ENCODE measurements around the gene CTNNA3. TPM values are rescaled to one million over a fixed set of nuclear protein-coding genes. Genes with fewer than 3 reads are reported as not detected.
"Not testable (repeated sequence)": the region's sequence is repeated elsewhere in the genome, so short reads cannot be mapped to it uniquely, and the experiment has no call there.

Gene CTNNA3
- total RNA-seq, 4 donors from 2014 or later: 0.68 to 75.2 (median 1.4) TPM

GRCh38 chr10:67723601-67724000, 27.6 kb upstream of the CTNNA3 start:
- Histone ChIP-seq H3K27ac (no peak overlapping the region), H3K27me3 (no peaks in the 10 kb centered on the region), H3K4me1 (no peaks in the 10 kb centered on the region), H3K4me3 (no peak overlapping the region), H3K36me3 (no peaks in the 10 kb centered on the region), H3K9me3 (no peaks in the 10 kb centered on the region)
- intact Hi-C loops (cut with DNase I; ENCODE audit: low total_unique reads): loop anchor here (5.0 kb wide), 1 partner anchor 1251 kb away; no protein-coding TSS in a partner anchor
- in situ Hi-C loops (cut with MboI; ENCODE audit: low pct_ligation_motif_present in 1 of 4, low pct_unique_long_range_greater_than_20kb in 1 of 4, low sequenced_read_pairs in 3 of 4): no loop called here
- no peak for TF ChIP-seq EP300 (IDR thresholded peaks at IDR 0.05; ENCODE audit: low read depth)
- TF ChIP-seq POLR2A (IDR thresholded peaks at IDR 0.05): no peak
- TF ChIP-seq CTCF (IDR thresholded peaks at IDR 0.05): no peak
- no peak for TF ChIP-seq POLR2AphosphoS5 (IDR thresholded peaks at IDR 0.05)
- 85 to 89% methylated on average over 4 to 6 of the region's 6 CpGs for WGBS, 2 donors (ENCODE audit: low coverage in 1 of 2)
- DNase-seq: no peak

GRCh38 chr10:67722113-67722512, 26.1 kb upstream of the CTNNA3 start:
- Histone ChIP-seq H3K4me1 (no peaks in the 10 kb centered on the region), H3K36me3 (no peaks in the 10 kb centered on the region), H3K4me3 (no peak overlapping the region), H3K9me3 (no peaks in the 10 kb centered on the region), H3K27me3 (no peaks in the 10 kb centered on the region), H3K27ac (no peak overlapping the region)
- in situ Hi-C loops (cut with MboI; ENCODE audit: low pct_ligation_motif_present in 1 of 4, low pct_unique_long_range_greater_than_20kb in 1 of 4, low sequenced_read_pairs in 3 of 4) (no loop called here), intact Hi-C loops (cut with DNase I; ENCODE audit: low total_unique reads) (loop anchor here (5.0 kb wide), 1 partner anchor 1250 kb away; no protein-coding TSS in a partner anchor)
- no peak for TF ChIP-seq POLR2A (IDR thresholded peaks at IDR 0.05)
- TF ChIP-seq EP300 (IDR thresholded peaks at IDR 0.05; ENCODE audit: low read depth): no peak
- no peak for TF ChIP-seq CTCF (IDR thresholded peaks at IDR 0.05)
- DNase-seq: no peak

- H3K36me3 ChIP-seq; intact Hi-C loops (cut with DNase I; ENCODE audit: low total_unique reads); H3K9me3 ChIP-seq; DNase-seq; H3K27me3 ChIP-seq; in situ Hi-C loops (cut with MboI; ENCODE audit: low pct_ligation_motif_present in 1 of 4, low pct_unique_long_range_greater_than_20kb in 1 of 4, low sequenced_read_pairs in 3 of 4); H3K4me3 ChIP-seq; H3K4me1 ChIP-seq; H3K27ac ChIP-seq: not testable (repeated sequence)
- 75 to 93% methylated on average over 1 to 4 of the region's 4 CpGs for WGBS, 2 donors (ENCODE audit: low coverage in 1 of 2)
Observed at GRCh38 chr10:67716455-67716854, 20.5 kb upstream of the CTNNA3 start.

- Histone ChIP-seq H3K4me1 (no peaks in the 10 kb centered on the region), H3K4me3 (no peak overlapping the region), H3K27ac (no peak overlapping the region), H3K27me3 (peaks cover 3% of the 10 kb centered on the region), H3K9me3 (no peaks in the 10 kb centered on the region), H3K36me3 (no peaks in the 10 kb centered on the region)
- in situ Hi-C loops (cut with MboI; ENCODE audit: low pct_ligation_motif_present in 1 of 4, low pct_unique_long_range_greater_than_20kb in 1 of 4, low sequenced_read_pairs in 3 of 4) (no loop called here), intact Hi-C loops (cut with DNase I; ENCODE audit: low total_unique reads) (loop anchor here (5.0 kb wide), 1 partner anchor 66 kb away; no protein-coding TSS in a partner anchor)
- TF ChIP-seq EP300 (IDR thresholded peaks at IDR 0.05; ENCODE audit: low read depth) (no peak), POLR2AphosphoS5 (IDR thresholded peaks at IDR 0.05) (no peak), POLR2A (IDR thresholded peaks at IDR 0.05) (no peak), CTCF (IDR thresholded peaks at IDR 0.05) (no peak)
- DNase-seq: no peak
- 70% methylated on average over 1 of the region's 1 CpG; no CpG with 5 or more reads in 1 of the 2 donors for WGBS, 2 donors (ENCODE audit: low coverage in 1 of 2)
Observed at GRCh38 chr10:67705921-67706320, 9.9 kb upstream of the CTNNA3 start.

- H3K27me3 ChIP-seq; intact Hi-C loops (cut with DNase I; ENCODE audit: low total_unique reads); H3K9me3 ChIP-seq; H3K4me3 ChIP-seq; H3K27ac ChIP-seq; DNase-seq; H3K36me3 ChIP-seq: not testable (repeated sequence)
- peaks cover 0 to 16% (median 2%) of the 10 kb centered on the region in 4 donors for H3K4me1 ChIP-seq
- in situ Hi-C loops (cut with MboI; ENCODE audit: low pct_ligation_motif_present in 1 of 4, low pct_unique_long_range_greater_than_20kb in 1 of 4, low sequenced_read_pairs in 3 of 4): loop anchor here in 3 of 4 donors (5.0 kb wide), 2 partner anchors 73 to 83 kb away; no protein-coding TSS in a partner anchor
- 88 to 96% methylated on average over 4 to 23 of the region's 23 CpGs for WGBS, 2 donors (ENCODE audit: low coverage in 1 of 2)
Observed at GRCh38 chr10:67699613-67700270, 3.7 kb upstream of the CTNNA3 start.
